HG02884 (cell line): ENCODE results near the gene CPXM2.

ENCODE experiments used
- ATAC-seq: cut with Tn5 transposase; IDR thresholded peaks from one replicate; pipeline ENCODE4 v1.9.1; 2021; ENCODE audit warnings: mild to moderate bottlenecking, moderate library complexity; ENCODE audit not compliant: unreplicated experiment

Gene CPXM2

DNA sequence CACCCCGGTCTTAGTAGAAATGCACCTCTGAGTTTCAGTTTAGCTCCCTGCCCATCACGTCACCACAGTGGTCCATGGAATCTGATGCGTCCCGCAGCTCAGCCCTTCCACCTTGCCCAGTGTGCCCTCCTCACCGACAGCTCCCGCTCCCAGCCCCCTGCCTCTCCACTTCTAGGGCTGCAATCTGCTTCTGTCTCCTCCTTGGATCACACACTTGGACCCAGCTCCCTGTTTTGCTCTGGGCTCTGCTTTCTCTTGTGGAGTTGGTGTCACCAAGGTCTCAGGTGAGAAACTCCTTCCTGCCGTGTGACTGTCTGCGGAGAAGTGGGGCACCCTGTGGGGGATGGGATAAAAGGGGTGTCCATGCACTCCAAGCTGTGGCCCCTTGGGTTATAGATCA lies 187.5 kb downstream of the CPXM2 start:
- ATAC-seq, result no peak

DNA sequence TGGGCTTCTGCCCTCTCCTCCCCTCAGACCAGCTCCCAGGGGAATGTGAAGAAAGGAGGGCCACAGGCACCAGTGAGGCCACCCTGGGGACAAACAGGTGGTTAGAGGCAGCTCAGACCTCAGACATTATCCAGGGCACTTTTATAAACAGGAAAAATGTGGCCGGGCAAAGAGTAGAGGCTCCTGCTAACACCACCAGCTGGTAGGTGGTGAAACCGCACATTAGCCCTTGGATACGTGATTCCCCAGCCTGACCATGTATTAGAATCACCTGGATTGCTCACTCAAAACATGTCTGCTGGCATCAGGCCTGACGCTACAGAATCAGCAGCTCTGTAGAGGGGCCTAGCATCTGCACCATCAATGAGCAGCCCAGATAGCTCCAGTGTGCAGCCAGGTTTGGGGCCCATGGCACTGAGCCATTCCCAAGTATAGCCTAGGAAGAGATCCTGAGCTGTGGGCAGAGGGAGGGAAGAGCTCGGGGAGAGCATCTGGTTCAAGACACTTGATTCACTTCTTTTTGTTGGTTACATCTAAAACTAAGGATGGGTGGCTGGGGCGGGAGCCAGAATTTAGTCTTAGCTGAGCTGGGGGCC lies 188.3 kb downstream of the CPXM2 start:
- ATAC-seq, result no peak
